HL-60 (cell line): ENCODE results near the gene DPP10.

Experiments used
- DNase-seq, 2 experiments: peaks; one replicate each; pipeline ENCODE4 v3.0.0-alpha.2; 2010 to 2020; ENCODE audit warnings: low read depth in 1 of 2, low spot score in 1 of 2
- H3K27ac ChIP-seq: fragments of 250-450 bp; sonication (Bioruptor Pico); replicated peaks from 2 replicates; pipeline ENCODE4 v1.5.1; 2020; ENCODE audit warnings: mild to moderate bottlenecking, moderate library complexity
- H3K27me3 ChIP-seq: fragments of 250-450 bp; sonication (Bioruptor Pico); 2 replicates; pipeline ENCODE4 v1.5.1; 2021; ENCODE audit warnings: mild to moderate bottlenecking, moderate library complexity; ENCODE audit not compliant: insufficient read depth, poor library complexity, severe bottlenecking
- H3K4me3 ChIP-seq: replicated peaks from 2 replicates; pipeline ENCODE4 v1.5.1; 2011; ENCODE audit warnings: mild to moderate bottlenecking, control low read depth, low read length; ENCODE audit not compliant: insufficient read depth
- CTCF ChIP-seq: IDR thresholded peaks from one replicate; pipeline ENCODE4 v1.5.1; 2011; ENCODE audit warnings: low read length, control low read depth, inconsistent platforms; ENCODE audit not compliant: insufficient read depth
- GABPA ChIP-seq: IDR thresholded peaks from 2 replicates; pipeline ENCODE4 v1.6.1; 2012; ENCODE audit warnings: low read depth
- POLR2AphosphoS5 ChIP-seq: IDR thresholded peaks from 2 replicates; pipeline ENCODE4 v1.6.1; 2012; ENCODE audit warnings: low read depth
- REST ChIP-seq: IDR thresholded peaks from 2 replicates; pipeline ENCODE4 v1.6.1; 2012; ENCODE audit warnings: low read depth; ENCODE audit not compliant: insufficient replicate concordance
- SPI1 ChIP-seq: IDR thresholded peaks from 2 replicates; pipeline ENCODE4 v1.6.1; 2012; ENCODE audit warnings: low read depth, mild to moderate bottlenecking, borderline replicate concordance

Gene DPP10

GRCh38 chr2:115880558-115880957, 1438.1 kb downstream of the DPP10 start:
- no peak for TF ChIP-seq POLR2AphosphoS5
- TF ChIP-seq CTCF = no peak
- TF ChIP-seq SPI1 = no peak
- no peak for TF ChIP-seq REST
- no peak for TF ChIP-seq GABPA

GRCh38 chr2:115887209-115887776, 1444.9 kb downstream of the DPP10 start:
- H3K27ac ChIP-seq = no peak overlapping the region
- no peak overlapping the region for H3K4me3 ChIP-seq
- TF ChIP-seq GABPA = no peak
- TF ChIP-seq REST = no peak
- no peak for TF ChIP-seq CTCF
- TF ChIP-seq POLR2AphosphoS5 = no peak
- TF ChIP-seq SPI1 = no peak
- DNase-seq = no peak
- H3K27me3 ChIP-seq = no peaks in the 10 kb centered on the region

More at GRCh38 chr2:115880558-115880957, 1438.1 kb downstream of the DPP10 start:
- no peaks in the 10 kb centered on the region for H3K27me3 ChIP-seq
- no peak overlapping the region for H3K27ac ChIP-seq
- DNase-seq = no peak
- no peak overlapping the region for H3K4me3 ChIP-seq
